ACC112 (cell line): ENCODE measurements around the gene NTM.

Experiments used
- H2AFZ ChIP-seq: fragments of 200-600 bp; sonication (generic); one replicate; pipeline ENCODE4 v1.6.0; 2017; ENCODE audit warnings: antibody characterized with exemption, low read length; ENCODE audit not compliant: unreplicated experiment
- H3K27ac ChIP-seq: fragments of 200-600 bp; sonication (generic); 2 replicates; pipeline ENCODE4 v1.5.1; 2014; ENCODE audit warnings: low read depth, mild to moderate bottlenecking, antibody characterized with exemption, low read length, moderate library complexity
- H3K27me3 ChIP-seq: fragments of 200-600 bp; sonication (generic); 2 replicates; pipeline ENCODE4 v1.6.1; 2014; ENCODE audit warnings: mild to moderate bottlenecking, antibody characterized with exemption, low read length, moderate library complexity, mixed read lengths; ENCODE audit not compliant: insufficient read depth
- H3K36me3 ChIP-seq: fragments of 200-600 bp; sonication (generic); 2 replicates; pipeline ENCODE4 v1.6.1; 2016; ENCODE audit warnings: mild to moderate bottlenecking, antibody characterized with exemption, low read length, moderate library complexity, mixed read lengths; ENCODE audit not compliant: insufficient read depth
- H3K4me1 ChIP-seq: fragments of 200-600 bp; sonication (generic); one replicate; pipeline ENCODE4 v1.6.1; 2016; ENCODE audit warnings: low read length, mixed read lengths; ENCODE audit not compliant: insufficient read depth, unreplicated experiment, control insufficient read depth
- H3K4me3 ChIP-seq: fragments of 200-600 bp; sonication (generic); 2 replicates; pipeline ENCODE4 v1.5.1; 2014; ENCODE audit warnings: mild to moderate bottlenecking, low read depth, low read length
- H3K79me2 ChIP-seq: fragments of 200-600 bp; sonication (generic); one replicate; pipeline ENCODE4 v1.6.0; 2016; ENCODE audit warnings: low read length; ENCODE audit not compliant: control insufficient read depth, unreplicated experiment, insufficient read depth

The NTM gene

GRCh38 chr11:132373405-132374143 is 1003.2 kb downstream of the NTM start:
- Histone ChIP-seq H3K4me1 (no peaks in the 10 kb centered on the region), H3K27me3 (no peaks in the 10 kb centered on the region), H3K36me3 (no peaks in the 10 kb centered on the region), H2AFZ (no peak overlapping the region), H3K27ac (no peak overlapping the region), H3K79me2 (no peaks in the 10 kb centered on the region), H3K4me3 (no peak overlapping the region)

GRCh38 chr11:132379540-132379939 is 1009.1 kb downstream of the NTM start:
- Histone ChIP-seq H2AFZ (no peak overlapping the region), H3K27me3 (no peaks in the 10 kb centered on the region), H3K79me2 (no peaks in the 10 kb centered on the region), H3K27ac (no peak overlapping the region), H3K4me3 (no peak overlapping the region), H3K4me1 (no peaks in the 10 kb centered on the region), H3K36me3 (no peaks in the 10 kb centered on the region)
